K562 (cell line): ENCODE measurements around the gene ZC3H18. TPM values are rescaled to one million over a fixed set of nuclear protein-coding genes. Genes with fewer than 3 reads are reported as not detected.

ENCODE experiments used
- ATAC-seq: fragments of 200-7000 bp; cut with Tn5 transposase; 3 replicates; pipeline ENCODE4 v1.9.1; 2020; ENCODE audit warnings: moderate library complexity
- BruUV-seq: library from RNA; stranded (reverse); fragments of 400-500 nt; replicated peaks from 2 replicates; lab custom pipeline; 2021; lab: Mats Ljungman, UMichigan
- CTCF ChIA-PET: fragments of 300-600 bp; formaldehyde crosslinking; extraction: SDS; loops from one replicate; lab custom pipeline; 2021; ENCODE audit warnings: low intra/inter-chr PET ratio; lab: Yijun Ruan, JAX
- POLR2A ChIA-PET: fragments of 300-600, 350-650 bp; sonication (Branson Sonifier 250); formaldehyde crosslinking; extraction: SDS; loops from one replicate; lab custom pipeline; 2021; ENCODE audit warnings: antibody characterized with exemption, inconsistent platforms; lab: Yijun Ruan, JAX
- DNase-seq, 4 experiments: peaks; one replicate each; pipeline versions ENCODE4 v3.0.0 to v3.0.0-alpha.2; 2011 to 2018; ENCODE audit warnings: low spot score in 3 of 4, mixed read lengths in 3 of 4; ENCODE audit errors: extremely low read depth in 1 of 4
- FAIRE-seq: peaks from 2 replicates; lab custom pipeline; 2011; peaks lifted over from hg19 to GRCh38; lab: Jason Lieb, UNC
- H2AFZ ChIP-seq: 2 replicates; pipeline ENCODE4 v1.6.0; 2011; ENCODE audit warnings: low read depth, low read length, control low read depth, inconsistent platforms
- H3K27ac ChIP-seq: fragments of 200-600 bp; 3 replicates; pipeline ENCODE4 v1.8.0; 2011; ENCODE audit warnings: low read depth, mild to moderate bottlenecking, control low read depth, inconsistent platforms, low read length, moderate library complexity, mixed read lengths; ENCODE audit errors: extremely low read depth
- H3K27me3 ChIP-seq, 2 experiments: fragments of 300-600 bp in 1 of 2; 2 replicates in 1 of 2; 3 replicates in 1 of 2; pipeline versions ENCODE4 v1.6.0 to v1.8.0; 2011; ENCODE audit warnings: inconsistent platforms in 2 of 2, low read length in 2 of 2, mild to moderate bottlenecking in 1 of 2, mixed read lengths in 1 of 2, moderate library complexity in 1 of 2; ENCODE audit not compliant: control insufficient read depth in 2 of 2, insufficient read depth in 2 of 2
- H3K36me3 ChIP-seq: fragments of 300-600 bp; 3 replicates; pipeline ENCODE4 v1.8.0; 2011; ENCODE audit warnings: mild to moderate bottlenecking, low read length, inconsistent platforms; ENCODE audit not compliant: control insufficient read depth, insufficient read depth
- H3K4me1 ChIP-seq, 2 experiments: fragments of 200-600 bp in 1 of 2; replicated peaks in 1 of 2; 2 replicates in 1 of 2; 3 replicates in 1 of 2; pipeline versions ENCODE4 v1.5.1 to v1.8.0; 2011; ENCODE audit warnings: inconsistent platforms in 2 of 2, low read length in 2 of 2, mild to moderate bottlenecking in 1 of 2, mixed read lengths in 1 of 2, moderate library complexity in 1 of 2; ENCODE audit not compliant: control insufficient read depth in 2 of 2, insufficient read depth in 2 of 2
- H3K4me2 ChIP-seq: 2 replicates; pipeline ENCODE4 v1.6.1; 2011; ENCODE audit warnings: low read length, control low read depth, inconsistent platforms, mixed read lengths; ENCODE audit not compliant: insufficient read depth
- H3K4me3 ChIP-seq: fragments of 200-600 bp; sonication (generic), shearing (Covaris generic); 2 replicates; pipeline ENCODE4 v1.5.1; 2016; ENCODE audit warnings: control low read depth, inconsistent platforms
- H3K79me2 ChIP-seq: fragments of 200-600 bp; 3 replicates; pipeline ENCODE4 v1.8.0; 2011; ENCODE audit warnings: low read length, inconsistent platforms; ENCODE audit not compliant: control insufficient read depth, insufficient read depth
- H3K9ac ChIP-seq, 2 experiments: 2 replicates each; pipeline versions ENCODE4 v1.6.0 to v1.6.1; 2011; ENCODE audit warnings: low read depth in 2 of 2, low read length in 2 of 2, control low read depth in 1 of 2, inconsistent platforms in 1 of 2, mild to moderate bottlenecking in 1 of 2, mixed read lengths in 1 of 2; ENCODE audit not compliant: insufficient read depth in 1 of 2
- H3K9me1 ChIP-seq: one replicate; pipeline ENCODE4 v1.6.0; 2011; ENCODE audit warnings: inconsistent platforms, mild to moderate bottlenecking, low read length, moderate library complexity; ENCODE audit not compliant: control insufficient read depth, insufficient read depth
- H3K9me3 ChIP-seq: replicated peaks from 2 replicates; pipeline ENCODE4 v1.5.1; 2011; ENCODE audit warnings: low read depth, low read length, inconsistent platforms; ENCODE audit not compliant: control insufficient read depth, insufficient read depth
- H4K20me1 ChIP-seq: replicated peaks from 2 replicates; pipeline ENCODE4 v1.6.1; 2011; ENCODE audit warnings: low read length, inconsistent platforms, mixed read lengths; ENCODE audit not compliant: control insufficient read depth, insufficient read depth
- DPF2 ChIP-seq: fragments of 450-650 bp; IDR thresholded peaks from 2 replicates; pipeline ENCODE4 v1.6.1; 2016
- HDAC1 ChIP-seq, 2 experiments: fragments of 450-650 bp; IDR thresholded peaks; 2 replicates each; pipeline ENCODE4 v1.6.1; 2016 to 2017; ENCODE audit warnings: inconsistent platforms in 1 of 2, mild to moderate bottlenecking in 1 of 2, moderate library complexity in 1 of 2
- HDGF ChIP-seq: fragments of 450-650 bp; IDR thresholded peaks from 2 replicates; pipeline ENCODE4 v1.6.1; 2016
- HNRNPL ChIP-seq: fragments of 200-400 bp; formaldehyde crosslinking; IDR thresholded peaks from 2 replicates; pipeline ENCODE4 v1.6.1; 2017; ENCODE audit warnings: low read depth, mild to moderate bottlenecking, low read length
- PML ChIP-seq: IDR thresholded peaks from 2 replicates; pipeline ENCODE4 v1.6.1; 2012; ENCODE audit warnings: low read length, inconsistent platforms
- POU5F1 ChIP-seq: fragments of 150-350 bp; IDR thresholded peaks from 2 replicates; pipeline ENCODE4 v1.6.1; 2014; ENCODE audit warnings: borderline replicate concordance, low read length, low read depth, mild to moderate bottlenecking; ENCODE audit not compliant: partially characterized antibody
- PRDM10 ChIP-seq: fragments of 450-650 bp; IDR thresholded peaks from 2 replicates; pipeline ENCODE4 v1.6.1; 2018; ENCODE audit not compliant: partially characterized antibody
- RAD21 ChIP-seq, 2 experiments: fragments of 250-450 bp in 1 of 2; fragments of 450-650 bp in 1 of 2; sonication (Bioruptor Pico) in 1 of 2; formaldehyde crosslinking in 1 of 2; IDR thresholded peaks in 1 of 2; conservative IDR thresholded peaks in 1 of 2; 2 replicates each; pipeline versions ENCODE4 v1.4.0 to v1.8.0; 2020 to 2022; ENCODE audit warnings: mild to moderate bottlenecking in 2 of 2, moderate library complexity in 1 of 2
- STAT5B ChIP-seq: fragments of 250-450 bp; sonication (Bioruptor Pico); IDR thresholded peaks from 2 replicates; pipeline ENCODE4 v1.8.0; 2021; ENCODE audit warnings: mild to moderate bottlenecking, inconsistent platforms
- TSC22D4 ChIP-seq: fragments of 450-650 bp; IDR thresholded peaks from 2 replicates; pipeline ENCODE4 v1.6.1; 2016; ENCODE audit warnings: missing genetic modification characterization, missing biosample characterization, control low read depth
- XRCC5 ChIP-seq: fragments of 200-400 bp; formaldehyde crosslinking; IDR thresholded peaks from 2 replicates; pipeline ENCODE4 v1.6.1; 2017; ENCODE audit warnings: low read depth, mild to moderate bottlenecking, low read length
- WGBS: fragments of 100-300 bp; shearing (Covaris generic); methylation state at CpG from one replicate; pipeline ENCODE4 v1.1.6; 2016; ENCODE audit warnings: low coverage, mixed read lengths; ENCODE audit not compliant: insufficient coverage; ENCODE audit errors: missing lambda C conversion rate; 5-methylcytosine and 5-hydroxymethylcytosine counted together
- in situ Hi-C: fragments of 300-500 bp; cut with MboI; formaldehyde crosslinking; loops from 4 replicates; pipeline ENCODE4 v1.15.0; 2018; ENCODE audit warnings: inconsistent platforms, mixed read lengths
- intact Hi-C: fragments of 100-400 bp; cut with micrococcal nuclease; formaldehyde crosslinking; loops from 2 replicates; pipeline ENCODE4 v1.14.2; 2022
- polyA plus RNA-seq, 8 experiments: library from polyadenylated mRNA; depleted of rRNA in 4 of 8; stranded (reverse) in 5 of 8; unstranded in 3 of 8; fragments of >200 nt; fragmentation: Nextera tagmentation in 2 of 8; fragmentation: Illumina TruSeq in 1 of 8; extraction: Ambion mirVana in 2 of 8; extraction: Trizol in 1 of 8; gene quantifications; 2 replicates each; pipeline versions ENCODE4 v1.2.1 to v1.2.3, GENCODE V29; 2011 to 2014; ENCODE audit warnings: inconsistent platforms in 1 of 8, missing spikeins in 1 of 8
- total RNA-seq, 7 experiments: library from RNA; depleted of rRNA in 6 of 7; stranded (reverse); fragments of >200 nt in 6 of 7; fragmentation: Illumina TruSeq in 2 of 7; extraction: Trizol in 2 of 7; gene quantifications; 2 replicates each; pipeline versions ENCODE4 v1.2.1 to v1.2.3, GENCODE V29; 2011 to 2021; ENCODE audit warnings: low replicate concordance in 1 of 7
- TF ChIP-seq, protein P1 (sequence below): sonication (generic); formaldehyde crosslinking; IDR thresholded peaks from 2 replicates; pipeline ENCODE4 v1.9.0; 2022; ENCODE audit warnings: mild to moderate bottlenecking, missing genetic modification reagents
- TF ChIP-seq, protein P2 (sequence below), 2 experiments: IDR thresholded peaks; 2 replicates each; pipeline ENCODE4 v1.6.1; 2011; ENCODE audit warnings: borderline replicate concordance in 1 of 2, control low read depth in 1 of 2, low read depth in 1 of 2, low read length in 1 of 2, mild to moderate bottlenecking in 1 of 2, mixed read lengths in 1 of 2, moderate library complexity in 1 of 2; ENCODE audit not compliant: insufficient read depth in 1 of 2, insufficient read length in 1 of 2, poor library complexity in 1 of 2, severe bottlenecking in 1 of 2; ENCODE audit errors: extremely low read depth in 1 of 2

The ZC3H18 gene
- total and polyA plus RNA-seq, 9 of the 15 experiments (the other 6 are each of a cell fraction or from before 2014, with no cell fraction given), result 1.7 to 88.7 (median 26.9) TPM

DNA sequence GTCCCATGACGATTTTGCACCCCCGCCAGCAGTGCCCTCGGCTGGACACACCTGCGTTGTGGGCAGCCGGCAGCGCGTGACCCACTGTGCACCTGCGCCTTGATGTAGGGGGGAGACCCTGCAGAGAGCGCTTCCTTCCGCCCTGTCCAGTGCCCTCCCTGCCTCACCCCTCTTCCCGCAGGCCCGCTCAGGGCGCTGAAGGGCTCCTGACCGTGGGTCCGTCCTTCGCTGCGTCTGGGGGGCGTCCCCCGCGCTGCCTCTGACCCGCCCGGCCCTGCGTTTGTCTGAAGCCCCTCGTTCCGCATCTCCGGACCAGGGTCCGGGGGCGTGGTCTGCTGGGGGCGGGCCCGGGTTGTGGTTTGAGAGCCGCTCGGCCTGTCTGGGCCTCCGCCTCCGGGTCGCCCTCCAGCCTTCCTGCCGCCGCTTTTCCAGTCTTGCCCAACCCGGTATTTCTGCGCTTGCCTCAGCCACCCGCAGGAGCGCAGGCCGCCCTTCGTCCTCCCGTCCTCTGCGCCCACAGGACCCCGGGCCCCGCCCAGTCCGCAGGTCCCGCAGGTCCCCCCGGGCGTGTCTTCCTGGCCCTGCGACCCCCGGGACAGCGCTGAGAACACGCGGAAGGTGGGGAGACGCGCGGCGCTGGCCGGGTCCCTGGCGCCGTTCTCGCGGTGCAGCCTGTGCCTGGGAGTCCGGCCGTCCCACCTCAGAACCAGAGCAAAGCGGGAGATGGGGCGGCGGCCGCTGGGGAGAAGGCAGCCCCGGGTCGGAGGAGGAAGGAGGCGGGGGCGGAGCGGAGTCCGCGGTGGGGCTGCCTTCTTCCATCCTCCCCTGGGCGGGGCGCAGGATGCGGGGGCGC, 64.2 kb downstream of the ZC3H18 start (continued):
- TF ChIP-seq POU5F1, result no peak
- no peak for TF ChIP-seq DPF2
- no peak for TF ChIP-seq HDGF
- TF ChIP-seq PRDM10, result no peak

- DNase-seq (peak in 1 of 4 experiments; percentile 52), ATAC-seq (peak; percentile 22), FAIRE-seq (peak; percentile 72)
- Histone ChIP-seq H3K36me3 (peaks cover 31% of the 10 kb centered on the region; the same call in 1 of the 3 replicates), H3K4me1 (peaks cover 18 to 79% of the 10 kb centered on the region in 2 experiments), H3K9ac (peak overlapping the region; percentile 55 to 86; a peak in 3 of 4 replicates), H3K4me2 (peak overlapping the region; percentile 77), H3K79me2 (no peaks in the 10 kb centered on the region), H3K27ac (no peak overlapping the region), H3K9me1 (no peaks in the 10 kb centered on the region), H2AFZ (peak overlapping the region; percentile 86), H3K27me3 (peaks cover 9 to 18% of the 10 kb centered on the region in 2 experiments; a peak in 3 of 5 replicates), H4K20me1 (peaks cover 10% of the 10 kb centered on the region; the same call in 1 of the 2 replicates), H3K9me3 (no peaks in the 10 kb centered on the region), H3K4me3 (peak overlapping the region; percentile 44)
- ChIA-PET CTCF (no interaction called here), POLR2A (no interaction called here)
- no TSS peak for BruUV-seq
- intact Hi-C loops (no loop called here), in situ Hi-C loops (no loop called here)
- 29% methylated on average over 23 of the region's 28 CpGs for WGBS
- TF ChIP-seq STAT5B (CRISPR knock-in tag) (no peak), XRCC5 (0 out of 2 replicates have a peak, but pooled peaks have one; percentile 1), HDAC1 (IDR thresholded peaks at IDR 0.05) (no peak; a peak in 1 of 4 replicates), PML (no peak), HNRNPL (no peak), TSC22D4 (tag) (no peak), RAD21 (CRISPR knock-in tag; conservative IDR thresholded peaks at IDR 0.05 in 1 of 2, IDR thresholded peaks at IDR 0.05 in 1 of 2) (0 out of 4 replicates have a peak, but pooled peaks of 1 of the 2 experiments have one; percentile 1)
- TF ChIP-seq, protein P1, sequence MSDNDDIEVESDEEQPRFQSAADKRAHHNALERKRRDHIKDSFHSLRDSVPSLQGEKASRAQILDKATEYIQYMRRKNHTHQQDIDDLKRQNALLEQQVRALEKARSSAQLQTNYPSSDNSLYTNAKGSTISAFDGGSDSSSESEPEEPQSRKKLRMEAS (CRISPR knock-in tag), result peak; percentile 60; the same call in 1 of the 2 replicates
- TF ChIP-seq, protein P2, sequence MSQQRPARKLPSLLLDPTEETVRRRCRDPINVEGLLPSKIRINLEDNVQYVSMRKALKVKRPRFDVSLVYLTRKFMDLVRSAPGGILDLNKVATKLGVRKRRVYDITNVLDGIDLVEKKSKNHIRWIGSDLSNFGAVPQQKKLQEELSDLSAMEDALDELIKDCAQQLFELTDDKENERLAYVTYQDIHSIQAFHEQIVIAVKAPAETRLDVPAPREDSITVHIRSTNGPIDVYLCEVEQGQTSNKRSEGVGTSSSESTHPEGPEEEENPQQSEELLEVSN (IDR thresholded peaks at IDR 0.05; ENCODE audit: borderline replicate concordance in 1 of 2, extremely low read depth in 1 of 2, insufficient read depth in 1 of 2, insufficient read length in 1 of 2, low read depth in 1 of 2, low read length in 1 of 2, poor library complexity in 1 of 2, severe bottlenecking in 1 of 2), result peak; percentile 39 to 51
Observed at GRCh38 chr16:88634994-88635670, 64.9 kb downstream of the ZC3H18 start.
